ENCODE measurements around the gene ONECUT3.

The ONECUT3 gene

DNA sequence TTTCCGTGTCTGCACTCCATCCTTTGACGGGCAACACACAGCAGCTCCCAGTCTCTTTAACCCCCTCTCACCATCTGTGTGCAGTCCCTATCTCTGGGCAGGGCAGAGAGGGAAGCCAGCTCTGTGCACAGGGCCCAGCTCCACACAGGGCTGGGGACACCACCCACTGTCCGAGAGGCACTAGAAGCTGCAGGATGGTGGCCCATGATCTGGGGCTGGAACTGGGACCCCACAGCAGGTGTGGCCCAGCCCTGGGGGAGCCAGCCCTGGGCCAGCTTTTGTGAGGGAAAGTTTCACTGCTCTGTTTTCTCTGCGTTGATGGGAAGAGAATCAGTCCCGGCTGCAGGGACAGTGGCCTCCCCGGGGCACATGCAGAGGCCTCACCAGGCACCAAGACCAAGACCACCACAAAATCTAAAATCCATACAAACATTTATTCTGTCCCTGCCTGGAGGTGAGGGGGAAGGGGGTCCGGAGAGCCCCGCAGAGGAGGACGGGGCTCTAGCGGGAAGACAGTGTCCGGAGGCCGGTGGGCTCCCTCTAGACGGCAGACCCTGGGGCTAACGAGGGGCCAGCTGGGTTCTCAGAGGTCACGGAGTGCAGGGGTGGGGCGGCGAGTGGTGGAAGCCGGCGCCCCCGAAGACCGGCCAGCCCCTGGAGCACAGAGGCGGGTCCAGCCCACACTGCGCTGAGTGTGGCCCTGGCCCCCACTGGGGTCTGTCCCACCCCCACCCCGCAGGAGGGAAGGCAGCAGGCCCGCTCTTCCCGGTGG lies 61.7 kb downstream of the ONECUT3 start:
- no peak for DNase-seq (ENCODE audit: low read depth in 2 of 2)

DNA sequence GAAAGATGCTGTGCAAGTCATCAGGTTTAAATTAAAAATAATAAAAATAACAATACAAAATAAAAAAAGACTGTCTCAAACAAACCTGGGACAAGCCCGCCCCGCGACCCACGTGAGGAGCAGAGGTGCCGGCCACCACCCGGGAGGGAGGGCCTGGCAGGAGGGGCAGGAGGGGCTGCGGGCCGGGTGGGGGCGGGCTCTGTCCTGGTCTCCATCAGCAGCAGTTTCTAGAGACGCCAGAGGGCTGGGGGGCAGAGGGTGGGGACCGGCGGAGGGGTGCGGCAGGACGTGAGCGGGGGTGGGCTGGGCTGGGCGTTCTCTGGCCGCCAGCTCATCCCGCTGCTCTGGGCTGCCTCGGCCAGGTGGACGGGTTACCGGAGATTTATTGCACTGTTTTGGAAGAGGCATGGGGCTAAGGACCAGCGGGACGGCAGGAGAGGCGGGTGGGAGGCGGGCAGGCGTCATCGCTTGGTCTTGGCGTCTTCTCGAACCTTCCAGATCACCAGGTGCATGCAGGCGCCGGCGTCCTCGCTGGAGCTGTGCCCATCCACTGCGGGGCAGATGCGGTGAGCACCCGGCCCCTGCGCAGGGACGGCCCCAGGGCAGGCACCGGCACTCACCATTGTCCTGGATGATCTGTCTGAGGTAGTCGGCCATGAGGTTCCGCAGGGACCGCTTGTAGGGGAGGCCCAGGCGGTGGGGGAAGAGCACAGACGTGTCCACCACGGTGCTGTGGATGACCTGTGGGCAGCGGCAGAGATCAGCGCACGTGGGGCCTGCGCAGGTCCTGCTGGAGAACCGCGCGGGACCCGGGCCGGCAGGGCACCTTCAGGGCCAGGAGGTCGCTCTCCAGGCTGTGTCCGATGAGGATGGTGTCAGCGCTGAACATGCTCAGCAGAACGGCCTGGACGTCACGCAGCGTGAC lies 62.6 kb downstream of the ONECUT3 start:
- DNase-seq (ENCODE audit: low read depth in 2 of 2) = no peak

GRCh38 chr19:1816530-1817298 lies 63.4 kb downstream of the ONECUT3 start:
- DNase-seq (ENCODE audit: low read depth in 2 of 2) = no peak

DNA sequence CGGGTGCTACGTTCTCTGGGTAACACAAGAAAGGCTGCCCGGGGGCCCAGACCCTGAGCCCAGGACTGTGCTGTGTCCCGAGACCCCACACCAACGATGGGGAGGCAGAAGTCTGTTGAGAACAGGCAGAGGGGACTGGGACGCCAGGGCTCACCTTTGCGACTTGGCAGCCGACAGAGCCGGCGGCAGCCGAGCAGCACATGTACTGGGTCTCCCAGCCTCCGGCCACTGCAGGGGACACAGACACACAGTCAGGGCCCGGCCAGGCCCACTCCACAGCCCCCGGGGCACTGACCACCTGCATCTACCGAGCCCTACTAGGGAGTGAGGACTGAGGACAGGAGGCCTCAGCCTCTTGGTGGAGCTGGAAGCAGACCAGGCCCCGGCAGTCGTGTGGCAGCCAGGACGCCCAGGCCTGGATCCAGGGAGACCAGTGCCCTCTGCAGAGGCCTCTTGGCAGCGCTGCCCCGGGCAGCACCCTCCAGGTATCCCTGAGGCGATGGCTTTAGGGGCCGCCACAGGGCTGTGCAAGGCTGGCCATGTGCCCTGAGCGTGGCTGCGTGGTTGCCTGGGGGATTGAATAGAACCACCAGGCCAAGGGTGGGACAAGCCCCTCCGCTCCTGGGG lies 64.4 kb downstream of the ONECUT3 start:
- no peak for DNase-seq (ENCODE audit: low read depth in 2 of 2)

GRCh38 chr19:1818549-1819195 lies 65.4 kb downstream of the ONECUT3 start:
- no peak for DNase-seq (ENCODE audit: low read depth in 2 of 2)

DNA sequence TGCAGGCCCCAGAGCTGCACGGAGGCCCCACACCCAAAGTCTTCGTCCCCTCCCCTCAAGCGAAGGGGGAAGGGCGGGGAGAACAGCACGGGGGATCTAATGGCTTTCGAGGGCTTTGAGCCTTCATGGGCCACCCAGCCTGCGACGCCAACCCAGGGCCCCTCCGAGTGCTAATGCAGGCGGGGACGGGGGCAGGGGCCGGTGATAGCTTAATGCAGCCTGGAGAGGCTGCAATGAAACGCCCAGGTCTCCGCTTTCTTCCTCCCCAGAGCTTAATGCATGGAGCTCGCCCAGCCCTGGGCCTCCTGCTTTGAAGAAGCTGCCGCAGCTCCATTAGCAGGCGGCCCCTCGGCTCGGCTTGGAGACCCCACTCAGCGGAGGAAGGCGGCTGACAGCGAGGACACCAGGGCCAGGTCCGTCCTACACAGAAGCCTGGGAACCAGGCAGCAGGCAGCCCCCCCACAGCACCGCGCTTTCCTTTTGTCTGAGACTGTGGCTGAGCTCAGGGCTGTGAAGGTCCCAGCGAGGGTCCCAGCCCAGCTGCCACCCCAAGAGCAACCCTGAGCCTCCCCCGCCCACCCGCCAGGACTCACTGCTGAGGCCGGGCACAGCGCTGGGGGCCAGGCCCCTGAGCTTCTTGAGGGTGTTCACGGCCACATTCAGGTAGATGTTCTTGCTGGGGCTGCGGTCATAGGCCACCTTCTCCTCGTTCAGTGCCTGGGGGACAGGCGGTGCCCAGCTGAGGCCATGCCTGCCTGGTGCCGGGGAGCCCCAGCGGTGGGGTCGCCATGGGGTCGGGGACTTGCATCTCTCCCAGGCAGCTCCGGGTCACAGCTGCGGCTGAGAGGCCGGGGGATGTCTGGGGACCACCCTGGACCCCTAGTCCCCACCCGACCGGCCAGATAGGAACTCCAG lies 66.3 kb downstream of the ONECUT3 start:
- no peak for DNase-seq (ENCODE audit: low read depth in 2 of 2)

DNA sequence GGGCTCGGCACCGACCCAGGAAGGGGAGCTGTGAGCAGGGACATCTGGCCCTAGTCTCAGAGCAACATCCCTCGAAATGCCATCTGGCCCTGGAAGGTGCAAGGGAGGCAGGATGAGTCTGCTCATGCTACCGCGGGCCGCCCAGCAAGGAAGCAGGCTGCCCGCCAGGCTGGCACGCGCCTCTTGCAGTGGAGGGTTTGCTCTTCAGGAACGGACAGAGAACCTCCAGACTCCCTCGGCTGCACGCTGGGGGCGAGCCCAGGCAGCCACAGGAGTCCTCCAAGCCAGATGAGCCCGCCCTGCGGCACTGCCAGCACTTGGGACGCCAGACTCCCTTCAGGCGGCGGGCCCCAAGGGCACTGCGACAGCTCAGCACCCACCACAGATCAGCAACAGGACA lies 68.9 kb downstream of the ONECUT3 start:
- DNase-seq (ENCODE audit: low read depth in 2 of 2) = no peak

- DNase-seq (ENCODE audit: low read depth in 2 of 2) = no peak
Observed at GRCh38 chr19:1823020-1823419, 69.7 kb downstream of the ONECUT3 start.

DNA sequence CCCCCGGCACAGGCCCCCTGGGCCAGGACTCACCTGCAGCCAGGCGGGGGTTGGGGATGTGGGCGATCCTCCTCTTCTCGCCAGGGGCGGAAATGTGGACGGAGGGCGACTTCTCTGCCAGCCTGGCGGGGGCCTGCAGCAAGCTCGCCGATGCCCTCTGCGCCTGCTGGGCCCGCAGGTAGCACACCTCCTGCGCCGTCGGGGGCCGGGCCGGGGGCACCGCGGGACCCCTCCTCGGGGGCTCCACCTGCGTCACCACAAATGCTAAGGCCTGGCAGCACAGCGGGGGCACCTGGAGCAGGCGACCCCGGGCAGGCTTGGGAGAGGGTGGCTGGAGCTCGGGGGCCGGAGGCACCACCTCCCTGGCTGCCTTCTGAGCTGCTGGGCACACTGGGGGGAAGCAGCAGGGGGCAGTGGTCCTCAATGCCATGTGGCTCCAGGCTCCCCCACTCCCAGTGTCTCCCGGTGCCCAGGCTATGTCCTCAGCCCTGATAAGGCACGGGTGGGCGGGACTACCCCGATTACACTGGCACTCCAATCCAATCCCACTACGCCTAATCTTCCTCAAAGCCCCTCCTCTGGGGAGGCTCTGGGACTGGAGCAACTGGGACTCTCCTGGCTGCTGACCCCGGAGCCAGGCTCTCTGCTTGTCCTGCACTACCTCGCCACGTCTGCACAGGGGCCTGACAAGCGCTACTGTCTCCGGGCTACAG lies 70.4 kb downstream of the ONECUT3 start:
- no peak for DNase-seq (ENCODE audit: low read depth in 2 of 2)

GRCh38 chr19:1824252-1824622 lies 70.9 kb downstream of the ONECUT3 start:
- DNase-seq (ENCODE audit: low read depth in 2 of 2) = no peak

DNA sequence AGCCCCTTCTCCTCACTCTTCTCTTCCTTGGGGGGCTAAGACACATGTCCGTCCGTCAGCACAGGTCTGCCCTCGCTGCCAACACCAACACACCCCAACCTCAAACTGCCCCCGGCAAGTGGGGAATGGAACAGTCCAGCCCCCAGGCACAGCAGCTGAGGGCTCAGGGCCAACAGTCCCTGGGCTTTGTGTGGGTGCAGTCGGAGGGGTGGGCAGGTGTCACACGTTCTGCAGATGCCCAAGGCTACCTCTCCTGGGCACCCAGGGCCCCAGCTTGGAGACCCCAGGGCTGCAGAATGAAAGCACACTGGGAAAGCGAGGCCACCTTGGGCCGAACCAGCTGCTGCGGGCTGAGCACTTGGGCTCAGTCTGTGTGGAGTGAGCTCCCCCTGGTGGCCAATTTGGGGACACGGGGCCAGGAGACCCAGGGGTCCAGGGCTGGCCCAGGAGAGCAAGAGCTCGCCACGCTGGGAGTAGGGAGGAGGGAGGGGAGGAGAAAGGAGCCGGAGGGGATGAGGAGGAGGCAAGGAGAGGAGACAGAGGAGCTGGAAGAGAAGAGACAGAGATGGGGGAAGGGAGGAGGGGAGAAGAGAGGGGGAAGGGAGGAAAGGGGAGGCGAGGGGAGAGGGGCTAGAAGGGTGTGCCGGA lies 72.7 kb downstream of the ONECUT3 start:
- peak; percentile 70 to 73 for DNase-seq (ENCODE audit: low read depth in 2 of 2)

GRCh38 chr19:1826557-1827521 lies 73.5 kb downstream of the ONECUT3 start:
- DNase-seq (ENCODE audit: low read depth in 2 of 2) = no peak

- DNase-seq (ENCODE audit: low read depth in 2 of 2) = no peak
Observed at GRCh38 chr19:1827566-1828278, 74.4 kb downstream of the ONECUT3 start.

DNA sequence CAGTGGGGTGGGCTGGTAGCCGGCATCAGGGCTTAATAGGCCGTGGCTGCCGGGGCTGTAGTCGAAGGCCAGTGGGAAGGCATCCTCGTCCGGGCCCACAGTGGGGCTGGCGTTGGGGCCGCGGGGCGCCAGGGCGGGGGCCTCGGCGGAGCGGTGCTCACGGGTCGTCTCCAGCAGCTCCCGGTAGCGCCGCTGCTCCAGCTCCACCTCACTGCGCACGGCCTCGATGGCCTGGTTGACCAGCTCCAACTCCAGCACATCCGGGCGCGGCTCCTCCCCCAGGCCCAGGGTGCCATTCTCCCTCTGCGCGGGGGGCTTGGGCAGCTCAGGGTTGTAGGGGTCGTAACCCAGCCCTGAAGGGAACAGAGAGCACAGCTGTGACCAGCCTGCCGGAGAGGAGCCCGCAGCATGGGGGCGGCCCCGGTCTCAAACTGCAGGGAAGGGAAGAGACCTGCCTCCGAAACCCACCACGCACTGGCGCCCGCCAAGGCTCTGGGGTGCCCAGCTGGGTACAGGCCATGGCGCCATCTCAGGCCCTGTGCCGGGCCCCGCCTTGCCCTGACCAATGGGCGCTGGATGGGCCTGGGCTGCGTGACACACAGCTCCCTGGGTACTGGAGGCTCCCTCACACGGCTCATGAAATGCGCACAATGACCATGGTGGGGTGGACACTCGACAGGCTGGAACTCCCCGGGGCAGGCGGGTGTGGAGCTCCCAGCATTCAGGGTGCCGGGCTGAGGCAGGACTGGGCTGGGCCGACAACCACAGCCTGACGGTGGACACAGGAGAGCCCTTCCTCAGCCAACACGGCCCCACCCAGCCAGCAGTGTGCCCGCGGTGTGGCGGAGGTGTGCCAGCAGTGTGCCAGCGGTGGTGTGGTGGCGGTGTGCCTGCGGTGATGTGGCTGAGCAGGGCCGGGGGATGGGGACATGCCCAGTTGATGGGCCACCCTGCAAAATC lies 75.3 kb downstream of the ONECUT3 start:
- no peak for DNase-seq (ENCODE audit: low read depth in 2 of 2)

- DNase-seq (ENCODE audit: low read depth in 2 of 2) = no peak
Observed at GRCh38 chr19:1829958-1830357, 76.7 kb downstream of the ONECUT3 start.

DNA sequence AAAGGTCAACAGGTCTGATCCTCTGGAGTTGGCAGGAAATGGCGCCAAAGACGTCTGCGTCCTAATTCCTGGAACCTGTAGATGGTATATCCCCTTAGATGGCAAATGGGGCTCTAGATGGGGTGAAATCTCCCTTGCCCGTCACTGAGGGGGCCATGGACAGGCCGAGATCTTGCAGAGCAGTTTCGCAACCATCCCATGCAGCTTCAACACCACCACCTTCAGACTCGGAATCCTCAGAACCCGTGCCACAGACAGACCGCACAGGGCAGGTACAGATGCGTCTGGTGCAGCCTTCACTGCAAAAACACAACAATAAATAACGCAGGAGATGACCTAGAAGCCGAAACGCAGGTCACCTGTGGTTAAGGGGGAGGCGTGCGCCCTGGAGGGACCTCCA lies 77.3 kb downstream of the ONECUT3 start:
- no peak for DNase-seq (ENCODE audit: low read depth in 2 of 2)

Measured in stimulated activated CD4-positive, alpha-beta T cell treated with anti-CD3 and anti-CD28 coated beads, Interleukin-1b, Interleukin-23, amount 100 ng/mL, for 4 hours (primary cell).